ENCODE results near the gene GTPBP1. TPM values are rescaled to one million over a fixed set of nuclear protein-coding genes. Genes with fewer than 3 reads are reported as not detected.

Gene GTPBP1
- total and polyA plus RNA-seq, 2 of the 4 experiments (the other 2 are of a cell fraction), result 12.4 to 29.5 TPM

GRCh38 chr22:38710351-38710750, 4.6 kb downstream of the GTPBP1 start:
- WGBS, 2 experiments (ENCODE audit: extremely low coverage in 2 of 2, insufficient read length in 1 of 2), result no CpG with 5 or more reads among the region's 3 CpGs
- H3K79me1 ChIP-seq (ENCODE audit: low read depth in 1 of 2, low read length in 2 of 2), result peaks cover 28 to 86% of the 10 kb centered on the region in 2 experiments; a peak in 3 of 4 replicates
- ChIA-PET CTCF (interaction anchor here (1.4 kb wide), 1 partner anchor 56 kb away, joined by 3 read pairs; no protein-coding TSS in a partner anchor), POLR2A (ENCODE audit: unreplicated experiment) (no interaction called here)
- H3K27me3 ChIP-seq (ENCODE audit: control insufficient read depth, insufficient read depth, low read length), result no peaks in the 10 kb centered on the region
- H3K4me2 ChIP-seq (ENCODE audit: low read depth, low read length), result no peak overlapping the region
- dilution Hi-C loops (cut with HindIII; ENCODE audit: low sequenced_read_pairs, unreplicated experiment) (no loop called here), intact Hi-C loops (cut with micrococcal nuclease) (no loop called here), in situ Hi-C loops (cut with MboI; ENCODE audit: low sequenced_read_pairs) (no loop called here)
- H3K4me3 ChIP-seq (ENCODE audit: insufficient read depth, low read depth, low read length), result no peak overlapping the region
- H2AFZ ChIP-seq (replicated peaks; ENCODE audit: low read length, poor library complexity), result no peak overlapping the region
- H4K91ac ChIP-seq (ENCODE audit: insufficient read depth, low read depth, low read length), result no peak overlapping the region
- peaks cover 86% of the 10 kb centered on the region for H4K20me1 ChIP-seq (ENCODE audit: insufficient read depth, low read length)
- H2BK120ac ChIP-seq (ENCODE audit: low read depth, low read length), result no peak overlapping the region
- DNase-seq, result no peak
- H3K23ac ChIP-seq (ENCODE audit: low read depth, low read length), result no peak overlapping the region
- no peak overlapping the region for H3K56ac ChIP-seq (ENCODE audit: extremely low read depth, insufficient read depth, low read length)
- no peak overlapping the region for H2BK15ac ChIP-seq (ENCODE audit: low read depth, low read length)
- H4K8ac ChIP-seq (ENCODE audit: low read depth in 2 of 2, low read length in 2 of 2), result no peak overlapping the region
- H4K5ac ChIP-seq (ENCODE audit: low read depth, low read length), result no peak overlapping the region
- no peaks in the 10 kb centered on the region for H3K9me3 ChIP-seq (ENCODE audit: control insufficient read depth, insufficient read depth, low read length)
- peaks cover 25% of the 10 kb centered on the region for H3K9me1 ChIP-seq (ENCODE audit: insufficient read depth, low read length)
- H2BK5ac ChIP-seq (ENCODE audit: low read depth, low read length, poor library complexity, severe bottlenecking), result no peak overlapping the region
- no peak overlapping the region for H2AK9ac ChIP-seq (replicated peaks; ENCODE audit: low read depth, low read length, poor library complexity)
- H3K36me3 ChIP-seq (ENCODE audit: control insufficient read depth, insufficient read depth, low read length), result peaks cover 6% of the 10 kb centered on the region
- ATAC-seq (ENCODE audit: low read depth), result no peak
- no TSS peak for BruUV-seq (replicated peaks)
- H3K14ac ChIP-seq (replicated peaks; ENCODE audit: low read depth, low read length), result no peak overlapping the region
- H2BK20ac ChIP-seq (ENCODE audit: low read depth, low read length), result no peak overlapping the region
- H3K9ac ChIP-seq (ENCODE audit: low read depth, low read length), result no peak overlapping the region
- H3K18ac ChIP-seq (ENCODE audit: low read depth, low read length), result no peak overlapping the region
- no peak overlapping the region for H3K27ac ChIP-seq (ENCODE audit: insufficient read depth, low read length)
- H3K4me1 ChIP-seq (ENCODE audit: control insufficient read depth, insufficient read depth, low read length), result peaks cover 5% of the 10 kb centered on the region
- H3K4ac ChIP-seq (ENCODE audit: low read depth, low read length), result no peak overlapping the region
- no peak overlapping the region for H2AK5ac ChIP-seq (ENCODE audit: low read depth, low read length)
- no peak for TF ChIP-seq RCOR1 (IDR thresholded peaks at IDR 0.05; ENCODE audit: insufficient replicate concordance, low read length)
- TF ChIP-seq MAZ (IDR thresholded peaks at IDR 0.05; ENCODE audit: borderline replicate concordance, low read depth, low read length), result no peak
- TF ChIP-seq FOS (IDR thresholded peaks at IDR 0.05; ENCODE audit: low read depth, low read length), result no peak
- TF ChIP-seq CEBPB (IDR thresholded peaks at IDR 0.05; ENCODE audit: low read depth, low read length), result no peak
- TF ChIP-seq ELK1 (IDR thresholded peaks at IDR 0.05; ENCODE audit: borderline replicate concordance, low read depth, low read length), result no peak
- no peak for TF ChIP-seq CHD1 (IDR thresholded peaks at IDR 0.05; ENCODE audit: low read depth, low read length)
- TF ChIP-seq SMC3 (IDR thresholded peaks at IDR 0.05; ENCODE audit: low read depth, low read length), result no peak
- no peak for TF ChIP-seq NFE2L2 (IDR thresholded peaks at IDR 0.05; ENCODE audit: low read depth, low read length)
- no peak for TF ChIP-seq CTCF (conservative IDR thresholded peaks at IDR 0.05; ENCODE audit: low read depth, low read length)
- TF ChIP-seq RFX5 (IDR thresholded peaks at IDR 0.05; ENCODE audit: low read depth, low read length), result no peak
- no peak for TF ChIP-seq POLR2A (IDR thresholded peaks at IDR 0.05; ENCODE audit: low read depth, low read length)
- no peak for TF ChIP-seq USF2 (IDR thresholded peaks at IDR 0.05; ENCODE audit: low read depth, low read length)
- TF ChIP-seq RAD21 (IDR thresholded peaks at IDR 0.05; ENCODE audit: low read length), result no peak
- TF ChIP-seq MAFK (IDR thresholded peaks at IDR 0.05; ENCODE audit: low read depth, low read length), result no peak
- no peak for TF ChIP-seq BHLHE40 (IDR thresholded peaks at IDR 0.05; ENCODE audit: low read depth, low read length)

Data from IMR-90 (cell line).